SKM-1 (cell line): Measurements from ENCODE around the gene POU2F1.
"Not testable (repeated sequence)": the region's sequence is repeated elsewhere in the genome, so short reads cannot be mapped to it uniquely, and the experiment has no call there.

Source experiments
- DNase-seq: peaks from one replicate; lab custom pipeline; 2025; ENCODE audit not compliant: unreplicated experiment; lab: John Stamatoyannopoulos, UW

POU2F1 gene

GRCh38 chr1:167230437-167230836 lies 9.8 kb downstream of the POU2F1 start:
- no peak for DNase-seq

DNA sequence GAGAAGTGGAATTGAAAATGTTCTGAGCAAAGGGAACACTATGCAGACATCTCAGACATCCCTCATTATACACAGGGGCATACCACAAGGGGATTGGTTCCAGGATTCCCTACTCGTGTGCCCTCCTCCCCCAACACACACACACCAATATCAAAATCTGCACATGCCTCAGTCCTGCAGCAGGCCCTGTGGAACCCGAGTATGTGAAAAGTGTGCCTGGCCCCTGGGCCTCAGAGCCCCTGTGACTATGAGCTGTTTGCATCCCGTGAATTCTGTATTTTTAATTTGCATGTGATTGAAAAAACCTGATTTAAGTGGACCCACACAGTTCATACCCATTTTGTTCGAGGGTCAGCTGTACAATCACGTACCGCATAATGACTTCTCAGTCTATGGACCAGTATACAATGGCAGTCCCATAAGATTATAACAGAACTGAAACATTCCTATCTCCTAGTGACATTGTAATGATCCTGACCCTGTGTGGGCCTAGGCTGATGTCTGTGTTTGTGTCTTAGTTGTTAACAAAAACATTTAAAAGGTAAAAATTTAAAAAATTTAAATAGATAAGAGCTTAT lies 11.3 kb downstream of the POU2F1 start:
- no peak for DNase-seq

DNA sequence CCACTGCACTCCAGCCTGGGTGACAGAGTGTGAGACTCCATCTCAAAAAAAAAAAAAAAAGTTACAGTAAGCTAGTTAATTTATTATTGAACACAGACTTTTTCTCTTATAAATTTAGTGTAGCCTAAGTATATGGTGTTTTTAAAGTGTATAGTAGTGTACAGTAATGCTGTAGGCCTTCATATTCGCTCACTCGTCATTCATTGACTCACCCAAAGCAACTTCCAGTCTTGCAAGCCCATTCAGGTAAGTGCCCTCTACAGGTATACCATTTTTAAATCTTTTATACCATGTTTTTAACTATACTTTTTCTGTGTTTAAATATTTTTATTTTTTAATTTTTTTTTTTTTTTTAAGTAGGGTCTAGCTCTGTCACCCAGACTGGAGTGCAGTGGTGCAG lies 12.1 kb downstream of the POU2F1 start:
- DNase-seq: no peak

- DNase-seq: no peak
Measured at GRCh38 chr1:167233373-167233772, 12.7 kb downstream of the POU2F1 start.

DNA sequence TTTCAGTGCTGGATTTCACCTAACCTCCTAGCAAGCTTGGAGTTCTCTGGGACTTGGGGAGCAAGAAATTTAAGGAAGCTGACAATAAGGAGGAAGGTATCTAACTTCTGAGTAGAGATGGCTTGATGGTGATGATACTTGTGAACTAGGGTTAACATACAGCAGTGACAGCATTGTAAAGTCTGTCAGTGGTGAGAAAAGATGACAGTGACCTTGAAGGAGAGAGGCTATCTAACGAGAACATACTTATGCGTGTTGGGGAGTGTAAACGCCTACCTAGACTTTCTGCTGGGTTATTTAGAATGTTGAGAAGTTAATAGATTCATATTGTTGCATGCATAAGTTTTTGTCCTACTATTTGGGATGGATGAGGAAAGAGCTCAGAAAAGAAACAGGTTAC lies 16.3 kb downstream of the POU2F1 start:
- DNase-seq: no peak

- no peak for DNase-seq
Measured at GRCh38 chr1:167238713-167239112, 18.0 kb downstream of the POU2F1 start.

DNA sequence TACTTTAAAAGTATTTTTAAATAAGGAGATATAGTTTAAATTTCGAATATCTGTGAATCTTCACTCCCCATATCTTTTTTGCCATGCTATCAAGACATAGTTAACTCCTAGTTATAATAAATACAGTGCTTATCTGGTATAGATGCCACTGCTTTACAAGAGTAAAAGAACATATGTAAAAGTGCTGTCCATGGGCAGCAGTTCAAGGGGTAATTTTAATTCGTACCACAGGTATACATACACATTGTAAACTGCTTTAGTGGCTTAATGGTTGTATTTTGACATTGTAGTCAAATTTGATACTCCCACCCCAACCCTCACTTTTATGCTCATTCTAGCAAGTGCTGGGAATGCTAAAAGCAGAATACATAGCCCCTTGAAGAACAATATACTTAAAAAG lies 18.6 kb downstream of the POU2F1 start:
- DNase-seq: no peak

DNA sequence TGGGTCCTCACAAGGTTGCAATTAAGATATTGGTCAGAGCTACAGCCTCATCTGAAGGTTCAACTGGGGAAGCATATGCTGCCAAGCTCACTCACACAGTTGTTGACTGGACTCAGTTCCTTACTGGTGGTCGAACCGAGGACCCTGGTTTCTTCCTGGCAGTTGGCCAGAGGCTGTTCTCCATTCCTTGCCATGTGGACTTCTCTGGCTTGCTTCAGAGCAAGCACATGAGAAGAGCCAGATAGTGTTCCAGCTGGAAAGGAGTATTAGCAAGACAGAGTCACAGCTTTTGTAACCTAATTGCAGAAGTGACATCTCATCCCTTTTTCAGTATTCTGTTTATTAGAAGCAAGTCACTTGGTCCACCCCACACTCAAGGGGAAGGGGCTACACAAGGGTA lies 23.6 kb downstream of the POU2F1 start:
- no peak for DNase-seq

GRCh38 chr1:167245168-167245567 lies 24.5 kb downstream of the POU2F1 start:
- DNase-seq: not testable (repeated sequence)

DNA sequence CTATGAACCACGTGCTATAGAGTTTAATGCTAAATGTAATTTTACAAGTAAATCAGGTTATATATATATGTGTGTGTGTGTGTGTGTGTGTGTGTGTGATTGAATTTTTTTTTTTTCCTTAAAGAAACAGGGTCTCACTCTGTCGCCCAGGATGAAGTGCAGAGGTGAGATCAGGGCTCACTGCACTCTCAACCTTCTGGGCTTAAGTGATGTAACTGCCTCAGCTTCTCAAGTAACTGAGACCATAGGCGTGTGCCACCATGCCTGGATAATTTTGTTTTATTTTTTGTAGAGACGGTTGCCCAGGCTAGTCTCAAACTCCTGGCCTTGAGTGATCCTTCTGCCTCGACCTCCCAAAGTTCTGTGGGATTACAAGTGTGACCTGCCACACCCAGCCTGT lies 26.3 kb downstream of the POU2F1 start:
- DNase-seq: no peak

- DNase-seq: no peak
Measured at GRCh38 chr1:167247754-167248153, 27.1 kb downstream of the POU2F1 start.

DNA sequence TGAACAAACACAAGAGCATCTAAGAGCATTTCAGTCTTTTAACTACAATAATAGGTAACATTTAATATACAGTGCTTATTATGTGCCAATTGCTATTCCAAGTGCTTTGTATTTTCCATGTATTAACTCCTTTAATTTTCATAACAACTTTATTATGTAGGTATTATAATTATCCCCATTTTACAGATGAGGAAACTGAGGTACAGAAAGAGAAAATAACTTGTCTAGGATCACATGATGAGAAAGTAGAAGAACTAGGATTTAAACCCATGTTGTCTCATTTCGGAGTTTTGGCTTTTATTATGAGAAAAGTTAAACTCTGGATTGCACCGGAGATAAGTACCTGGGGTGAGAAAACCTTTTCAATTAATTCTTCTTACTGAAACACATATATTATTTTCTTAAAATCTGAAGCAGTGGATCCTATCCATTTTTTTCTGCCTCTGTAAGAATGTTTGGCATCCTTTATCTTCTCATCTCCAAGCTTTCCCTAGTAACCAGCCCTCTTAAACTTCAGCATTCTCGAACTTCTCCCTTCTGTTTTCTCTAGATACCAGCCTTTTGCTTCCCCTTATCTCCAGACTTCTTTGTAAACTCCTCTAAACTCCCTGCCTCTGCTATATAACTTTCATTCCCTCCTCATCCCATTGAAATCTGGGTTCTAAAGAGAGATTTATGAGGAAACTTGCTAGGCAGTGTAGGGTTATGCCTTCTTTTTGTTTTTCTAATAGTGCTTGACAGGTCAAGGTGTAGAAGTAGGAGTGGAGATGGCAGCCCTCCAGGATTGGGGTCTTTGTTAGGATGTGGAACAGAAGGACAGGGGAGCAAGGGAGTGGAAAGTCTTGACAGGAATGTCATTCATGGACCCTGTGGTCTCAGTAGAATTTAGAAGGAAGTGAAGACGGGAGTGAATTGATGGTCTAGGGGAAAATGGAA lies 28.3 kb downstream of the POU2F1 start:
- DNase-seq: no peak

- no peak for DNase-seq
Measured at GRCh38 chr1:167249702-167250101, 29.0 kb downstream of the POU2F1 start.

DNA sequence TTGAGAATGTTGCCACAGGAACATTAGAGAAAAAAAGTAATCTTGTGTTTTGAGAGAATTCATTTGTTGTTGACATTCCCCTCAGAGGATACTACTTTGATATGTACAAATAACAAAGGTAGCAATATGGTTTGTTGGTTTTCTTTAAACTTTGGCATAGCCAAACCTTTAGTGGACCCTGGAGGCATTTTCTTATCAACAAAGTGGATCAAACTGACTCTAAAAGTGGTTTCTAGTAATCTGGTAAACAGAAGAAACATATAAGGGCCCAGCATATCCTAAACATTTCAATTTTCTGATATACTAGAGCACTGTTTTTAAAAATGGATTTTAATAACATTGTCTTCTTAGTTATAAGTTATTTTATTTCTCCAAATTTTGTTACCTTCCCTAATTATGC lies 29.8 kb downstream of the POU2F1 start:
- DNase-seq: no peak

DNA sequence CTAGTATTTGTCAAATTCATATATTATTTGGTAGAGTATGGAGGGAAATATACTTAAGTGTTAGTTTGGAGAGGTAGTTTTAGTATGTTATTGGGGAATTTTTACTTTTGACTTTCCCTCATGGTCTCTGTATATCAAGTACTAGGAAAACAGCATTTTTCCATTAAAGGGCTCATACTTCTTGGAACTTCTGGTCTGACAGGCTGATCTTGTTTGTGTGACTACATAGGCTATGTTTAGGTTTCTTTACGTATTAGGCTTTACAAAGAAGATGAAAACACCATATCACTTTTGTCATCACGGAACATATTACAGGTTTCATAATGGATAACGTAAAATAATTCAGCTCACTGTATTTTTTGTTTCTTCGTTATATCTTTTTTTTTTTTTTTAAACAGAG lies 30.8 kb downstream of the POU2F1 start:
- no peak for DNase-seq

GRCh38 chr1:167252986-167253385 lies 32.3 kb downstream of the POU2F1 start:
- no peak for DNase-seq

GRCh38 chr1:167258858-167259257 lies 38.2 kb downstream of the POU2F1 start:
- no peak for DNase-seq

GRCh38 chr1:167262836-167263235 lies 42.1 kb downstream of the POU2F1 start:
- no peak for DNase-seq

DNA sequence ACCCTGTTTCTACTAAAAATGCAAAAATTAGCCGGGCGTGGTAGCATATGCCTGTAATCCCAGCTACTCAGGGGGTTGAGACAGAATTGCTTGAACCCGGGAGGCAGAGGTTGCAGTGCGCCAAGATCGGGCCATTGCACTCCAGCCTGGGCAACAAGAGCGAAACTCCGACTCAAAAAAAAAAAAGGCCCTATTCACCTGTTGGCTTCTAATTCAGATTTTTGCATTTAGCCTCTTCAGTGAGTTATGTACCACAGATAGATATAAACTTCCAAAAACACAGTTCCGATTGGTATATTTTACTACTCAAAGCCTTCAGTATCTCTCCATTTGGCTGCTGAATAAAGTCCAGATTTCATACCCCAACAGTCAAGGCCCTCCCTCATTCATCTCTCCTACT lies 42.7 kb downstream of the POU2F1 start:
- no peak for DNase-seq

DNA sequence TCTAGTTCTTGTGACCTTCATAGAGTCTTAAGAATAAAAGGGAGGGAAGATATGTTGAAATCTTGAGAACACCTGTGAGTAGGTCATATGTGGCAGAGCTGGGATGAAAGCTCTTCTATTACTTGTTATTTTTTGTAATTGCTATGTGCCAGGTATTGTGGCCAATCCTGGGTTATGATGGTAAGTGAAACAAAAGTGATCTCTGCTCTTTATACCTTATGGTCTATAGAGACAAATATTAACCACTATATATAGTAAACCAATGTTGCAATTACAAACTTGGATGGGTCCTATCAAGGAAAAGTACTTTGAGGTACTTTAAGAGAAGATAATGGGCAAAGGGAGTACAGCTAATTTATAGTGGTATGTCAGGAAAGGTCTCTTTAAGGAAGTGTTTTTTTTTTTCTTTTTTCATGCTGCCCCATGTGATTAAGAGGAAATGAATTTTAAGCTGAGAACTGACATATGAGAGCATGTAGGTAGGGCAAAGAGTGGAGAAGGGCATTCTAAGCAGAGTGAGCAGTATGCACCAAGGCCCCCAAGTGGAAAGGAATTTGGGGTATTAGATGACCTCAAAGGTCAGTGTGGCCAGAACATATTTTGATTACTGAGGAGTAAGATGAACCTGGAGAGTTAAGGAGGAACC lies 43.3 kb downstream of the POU2F1 start:
- no peak for DNase-seq

- DNase-seq: no peak
Measured at GRCh38 chr1:167266965-167267364, 46.3 kb downstream of the POU2F1 start.

GRCh38 chr1:167268347-167268787 lies 47.7 kb downstream of the POU2F1 start:
- DNase-seq: no peak
